ENCODE results near the gene SCARF1. TPM values are rescaled to one million over a fixed set of nuclear protein-coding genes. Genes with fewer than 3 reads are reported as not detected.

The SCARF1 gene
- total RNA-seq, 4 donors from 2014 or later = 1.8 to 12.4 (median 4.6) TPM

GRCh38 chr17:1648963-1649843 lies 3.7 kb upstream of the SCARF1 start:
- WGBS = 0% methylated on average over 12 of the region's 100 CpGs
- TF ChIP-seq POLR2AphosphoS5 (IDR thresholded peaks at IDR 0.05) (peak in 2 of 3 donors; percentile 63 to 82), POLR2A (IDR thresholded peaks at IDR 0.05) (peak; percentile 18 to 60), CTCF (IDR thresholded peaks at IDR 0.05) (peak in 1 of 2 donors; percentile 100), EP300 (IDR thresholded peaks at IDR 0.05) (no peak)
- H3K27me3 ChIP-seq = no peaks in the 10 kb centered on the region
- DNase-seq (ENCODE audit: low spot score in 2 of 2) = peak; percentile 95 to 96
- H3K27ac ChIP-seq = peak overlapping the region; percentile 99
- H3K4me3 ChIP-seq = peak overlapping the region; percentile 77
- no peaks in the 10 kb centered on the region for H3K9me3 ChIP-seq
- peaks cover 46% of the 10 kb centered on the region for H3K4me1 ChIP-seq
- peaks cover 39% of the 10 kb centered on the region for H3K36me3 ChIP-seq

- H3K36me3 ChIP-seq = peaks cover 30% of the 10 kb centered on the region
- peak overlapping the region; percentile 77 for H3K4me3 ChIP-seq
- peak overlapping the region; percentile 99 for H3K27ac ChIP-seq
- 5% methylated on average over 28 of the region's 54 CpGs for WGBS
- TF ChIP-seq EP300 (IDR thresholded peaks at IDR 0.05) (no peak), CTCF (IDR thresholded peaks at IDR 0.05) (peak in 1 of 2 donors; percentile 80), POLR2AphosphoS5 (IDR thresholded peaks at IDR 0.05) (peak in 1 of 3 donors; percentile 44)
- H3K27me3 ChIP-seq = no peaks in the 10 kb centered on the region
- H3K9me3 ChIP-seq = no peaks in the 10 kb centered on the region
- H3K4me1 ChIP-seq = peaks cover 55% of the 10 kb centered on the region
- DNase-seq (ENCODE audit: low spot score in 2 of 2) = peak in 1 of 2 donors; percentile 95
Measured at GRCh38 chr17:1648173-1648962, 2.8 kb upstream of the SCARF1 start.

- Histone ChIP-seq H3K27ac (no peak overlapping the region), H3K9me3 (no peaks in the 10 kb centered on the region), H3K4me1 (peaks cover 56% of the 10 kb centered on the region), H3K27me3 (no peaks in the 10 kb centered on the region), H3K36me3 (peaks cover 24% of the 10 kb centered on the region), H3K4me3 (peak overlapping the region; percentile 77)
- 65% methylated on average over 6 of the region's 11 CpGs for WGBS
- no peak for TF ChIP-seq CTCF (IDR thresholded peaks at IDR 0.05)
- DNase-seq (ENCODE audit: low spot score in 2 of 2) = no peak
Measured at GRCh38 chr17:1647802-1648171, 2.3 kb upstream of the SCARF1 start.

- Histone ChIP-seq H3K36me3 (peaks cover 10% of the 10 kb centered on the region), H3K4me3 (no peak overlapping the region), H3K9me3 (no peaks in the 10 kb centered on the region), H3K27ac (no peak overlapping the region), H3K4me1 (peaks cover 56% of the 10 kb centered on the region), H3K27me3 (no peaks in the 10 kb centered on the region)
- 74% methylated on average over 5 of the region's 13 CpGs for WGBS
- no peak for DNase-seq (ENCODE audit: low spot score in 2 of 2)
- TF ChIP-seq POLR2A (IDR thresholded peaks at IDR 0.05) = no peak
- TF ChIP-seq EP300 (IDR thresholded peaks at IDR 0.05) = no peak
- no peak for TF ChIP-seq POLR2AphosphoS5 (IDR thresholded peaks at IDR 0.05)
- TF ChIP-seq CTCF (IDR thresholded peaks at IDR 0.05) = no peak
Measured at GRCh38 chr17:1646199-1646875, 805 bp upstream of the SCARF1 start.

Measured in suprapubic skin (tissue), 4 donors.